Sigmoid colon (tissue), 7 donors: ENCODE results near the gene BACH1. TPM values are rescaled to one million over a fixed set of nuclear protein-coding genes. Genes with fewer than 3 reads are reported as not detected.
"Not testable (repeated sequence)": the region's sequence is repeated elsewhere in the genome, so short reads cannot be mapped to it uniquely, and the experiment has no call there.

Experiments used
- DNase-seq: peaks from one replicate; pipeline ENCODE4 v3.0.0-alpha.2; 2019
- H3K27ac ChIP-seq, 4 donors: fragments of 200-600 bp; sonication (generic); one replicate each; pipeline ENCODE4 v1.5.1; 2016 to 2019; ENCODE audit warnings: mild to moderate bottlenecking in 1 of 4
- H3K27me3 ChIP-seq, 3 donors: fragments of 200-600 bp; sonication (generic); one replicate each; pipeline ENCODE4 v1.5.1; 2019; ENCODE audit warnings: mild to moderate bottlenecking in 1 of 3
- H3K36me3 ChIP-seq, 4 donors: fragments of 200-600 bp; sonication (generic); one replicate each; pipeline ENCODE4 v1.5.1; 2016 to 2019
- H3K4me1 ChIP-seq, 4 donors: fragments of 200-600 bp; sonication (generic); one replicate each; pipeline ENCODE4 v1.5.1; 2017 to 2019
- H3K4me3 ChIP-seq, 4 donors: fragments of 200-600 bp; sonication (generic); one replicate each; pipeline ENCODE4 v1.5.1; 2017 to 2019; ENCODE audit warnings: mild to moderate bottlenecking in 2 of 4, moderate library complexity in 1 of 4
- H3K9me3 ChIP-seq, 4 donors: fragments of 200-600 bp in 3 of 4; sonication (generic) in 3 of 4; one replicate each; pipeline versions ENCODE4 v1.5.1 to v1.6.1; 2013 to 2019
- CTCF ChIP-seq, 4 experiments: fragments of 450-650 bp in 3 of 4; fragments of 200-600 bp in 1 of 4; IDR thresholded peaks; one replicate each; pipeline ENCODE4 v1.5.1; 2016 to 2019; ENCODE audit warnings: antibody characterized with exemption in 4 of 4, mild to moderate bottlenecking in 3 of 4, moderate library complexity in 2 of 4
- EP300 ChIP-seq, 4 donors: sonication (generic); formaldehyde crosslinking; IDR thresholded peaks; one replicate each; pipeline ENCODE4 v1.6.1; 2017; ENCODE audit warnings: antibody characterized with exemption in 4 of 4
- POLR2A ChIP-seq, 2 donors: fragments of 450-650 bp; IDR thresholded peaks; one replicate each; pipeline ENCODE4 v1.6.1; 2016; ENCODE audit warnings: antibody characterized with exemption in 2 of 2, mild to moderate bottlenecking in 2 of 2, moderate library complexity in 2 of 2
- POLR2AphosphoS5 ChIP-seq, 4 donors: sonication (generic); formaldehyde crosslinking; IDR thresholded peaks; one replicate each; pipeline ENCODE4 v1.6.1; 2017; ENCODE audit warnings: antibody characterized with exemption in 4 of 4
- WGBS, 2 donors: extraction: QIAGEN DNeasy Blood & Tissue Kit; methylation state at CpG; one replicate each; pipeline ENCODE4 v1.1.7; 2013; 5-methylcytosine and 5-hydroxymethylcytosine counted together
- intact Hi-C: fragments of 100-400 bp; cut with DNase I; formaldehyde crosslinking; loops from one replicate; pipeline ENCODE4 v1.15.1; 2023
- polyA plus RNA-seq, 3 donors: library from polyadenylated mRNA; stranded (reverse); fragments of 200-250 nt; gene quantifications; one replicate each; pipeline ENCODE4 v1.2.3, GENCODE V29; 2013
- total RNA-seq, 4 donors: library from RNA; depleted of rRNA; stranded (reverse); fragments of >200 nt; gene quantifications; one replicate each; pipeline ENCODE4 v1.1.0, GENCODE V29; 2016
- donor health status: healthy with polysubstance abuse.
- donor health status: Bipolar disorder and iron deficiency.
- donor health status: healthy.

The BACH1 gene
- total and polyA plus RNA-seq, 7 donors = 8.4 to 89.6 (median 47.1) TPM

GRCh38 chr21:29271927-29272333 lies 26.8 kb upstream of the BACH1 start:
- no peaks in the 10 kb centered on the region for H3K36me3 ChIP-seq
- intact Hi-C loops = no loop called here
- TF ChIP-seq CTCF (IDR thresholded peaks at IDR 0.05) = no peak
- TF ChIP-seq POLR2AphosphoS5 (IDR thresholded peaks at IDR 0.05) = no peak
- TF ChIP-seq EP300 (IDR thresholded peaks at IDR 0.05) = no peak
- TF ChIP-seq POLR2A (IDR thresholded peaks at IDR 0.05) = no peak
- no peaks in the 10 kb centered on the region for H3K9me3 ChIP-seq
- H3K27ac ChIP-seq = no peak overlapping the region
- H3K27me3 ChIP-seq = no peaks in the 10 kb centered on the region
- WGBS, 2 donors = 45 to 80% methylated on average over 6 of the region's 6 CpGs
- H3K4me3 ChIP-seq = no peak overlapping the region
- peaks cover 0 to 7% (median 0%) of the 10 kb centered on the region in 4 donors for H3K4me1 ChIP-seq
- DNase-seq = no peak

- H3K27me3 ChIP-seq = no peaks in the 10 kb centered on the region
- peaks cover 0 to 7% (median 0%) of the 10 kb centered on the region in 4 donors for H3K4me1 ChIP-seq
- H3K9me3 ChIP-seq = no peaks in the 10 kb centered on the region
- intact Hi-C loops = no loop called here
- TF ChIP-seq CTCF (IDR thresholded peaks at IDR 0.05) = no peak
- no peak for DNase-seq
- H3K36me3 ChIP-seq = no peaks in the 10 kb centered on the region
- no peak overlapping the region for H3K4me3 ChIP-seq
- no peak overlapping the region for H3K27ac ChIP-seq
These were observed 21.3 kb upstream of the BACH1 start for GRCh38 chr21:29277442-29277841.

- Histone ChIP-seq H3K9me3 (no peaks in the 10 kb centered on the region), H3K4me3 (no peak overlapping the region), H3K4me1 (peaks cover 0 to 6% (median 0%) of the 10 kb centered on the region in 4 donors), H3K36me3 (no peaks in the 10 kb centered on the region), H3K27me3 (no peaks in the 10 kb centered on the region), H3K27ac (no peak overlapping the region)
- no peak for DNase-seq
- intact Hi-C loops = no loop called here
- TF ChIP-seq POLR2A (IDR thresholded peaks at IDR 0.05) (no peak), EP300 (IDR thresholded peaks at IDR 0.05) (no peak), CTCF (IDR thresholded peaks at IDR 0.05) (no peak), POLR2AphosphoS5 (IDR thresholded peaks at IDR 0.05) (no peak)
These were observed 19.2 kb upstream of the BACH1 start for GRCh38 chr21:29279558-29279957.

GRCh38 chr21:29281801-29282200 lies 16.9 kb upstream of the BACH1 start:
- H3K9me3 ChIP-seq, H3K4me3 ChIP-seq, DNase-seq, H3K27me3 ChIP-seq, H3K36me3 ChIP-seq, H3K4me1 ChIP-seq, intact Hi-C loops, H3K27ac ChIP-seq: not testable (repeated sequence)
- WGBS, 2 donors = 54 to 79% methylated on average over 3 of the region's 3 CpGs

- intact Hi-C loops = no loop called here
- 55 to 64% methylated on average over 1 of the region's 1 CpG for WGBS, 2 donors
These were observed 11.3 kb upstream of the BACH1 start for GRCh38 chr21:29287383-29287782.

More at GRCh38 chr21:29287383-29287782, 11.3 kb upstream of the BACH1 start:
- H3K27me3 ChIP-seq = no peaks in the 10 kb centered on the region
- H3K36me3 ChIP-seq = no peaks in the 10 kb centered on the region
- H3K4me1 ChIP-seq = no peaks in the 10 kb centered on the region
- H3K4me3 ChIP-seq = no peak overlapping the region
- TF ChIP-seq POLR2A (IDR thresholded peaks at IDR 0.05) (no peak), EP300 (IDR thresholded peaks at IDR 0.05) (no peak), POLR2AphosphoS5 (IDR thresholded peaks at IDR 0.05) (no peak), CTCF (IDR thresholded peaks at IDR 0.05) (no peak)
- H3K9me3 ChIP-seq = no peaks in the 10 kb centered on the region
- no peak for DNase-seq
- H3K27ac ChIP-seq = no peak overlapping the region
